ENCODE measurements around the gene PDPN.

GRCh38 chr1:13582713-13583443 is 754 bp upstream of the PDPN start:
- TF ChIP-seq EP300 (IDR thresholded peaks at IDR 0.05) (no peak), CTCF (IDR thresholded peaks at IDR 0.05) (no peak), POLR2A (IDR thresholded peaks at IDR 0.05) (no peak)

Measured in upper lobe of left lung (tissue), 4 donors.